ENCODE results near the gene RAB31. TPM values are rescaled to one million over a fixed set of nuclear protein-coding genes. Genes with fewer than 3 reads are reported as not detected.
A peak's percentile ranks its signal among the peaks of the same experiment; 100 is the strongest.

Gene RAB31
- total and polyA plus RNA-seq, 2 of the 13 experiments (the other 11 are each of a cell fraction or from before 2014, with no cell fraction given), result 1.1 to 1.7 TPM

DNA sequence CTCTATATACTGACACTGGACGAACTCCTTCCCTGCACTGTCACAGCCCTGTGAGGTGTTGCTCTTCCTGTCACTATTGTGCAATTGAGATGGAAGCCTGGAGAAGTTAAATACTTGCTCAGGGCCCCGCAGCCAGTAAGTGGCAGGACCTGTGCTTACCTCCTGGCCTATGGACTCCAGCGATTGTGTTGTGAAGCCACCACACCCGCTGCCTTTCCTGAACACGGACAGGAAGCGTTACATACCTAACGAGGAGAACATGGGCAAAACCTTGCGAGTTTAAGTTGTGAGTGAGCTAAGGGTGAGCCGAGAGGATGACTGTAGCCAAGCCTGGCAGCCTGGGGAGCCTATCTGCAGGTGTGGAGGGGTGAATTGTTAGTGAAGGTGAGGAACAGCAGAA lies 26.1 kb downstream of the RAB31 start:
- BruUV-seq (replicated peaks), result no TSS peak
- Histone ChIP-seq H3K9me3 (ENCODE audit: low read length) (no peaks in the 10 kb centered on the region), H3K36me3 (replicated peaks in 1 of 2; ENCODE audit: control insufficient read depth in 1 of 2, insufficient read depth in 2 of 2, low read length in 2 of 2) (no peaks in the 10 kb centered on the region), H3K79me2 (ENCODE audit: insufficient read depth, low read length) (no peaks in the 10 kb centered on the region), H2AFZ (ENCODE audit: low read length) (peak overlapping the region; percentile 83), H3K9ac (ENCODE audit: insufficient read depth, low read depth, low read length) (peak overlapping the region; percentile 19; the same call in 1 of the 2 replicates), H3K27me3 (ENCODE audit: control insufficient read depth in 1 of 2, insufficient read depth in 2 of 2, low read length in 2 of 2) (no peaks in the 10 kb centered on the region; a peak in 1 of 5 replicates), H4K20me1 (ENCODE audit: insufficient read depth, low read length) (no peaks in the 10 kb centered on the region), H3K4me1 (ENCODE audit: insufficient read depth, low read length) (peaks cover 24% of the 10 kb centered on the region), H3K27ac (ENCODE audit: extremely low read length, insufficient read depth, low read length) (peak overlapping the region; percentile 58), H3K4me2 (ENCODE audit: low read depth, low read length) (peak overlapping the region; percentile 96), H3K4me3 (replicated peaks in 1 of 3; ENCODE audit: insufficient read depth in 1 of 3, low read depth in 2 of 3, low read length in 3 of 3) (peak overlapping the region; percentile 45 to 64 (median 53); a peak in 5 of 6 replicates)
- peak; percentile 89 for ATAC-seq
- intact Hi-C loops (cut with micrococcal nuclease; ENCODE audit: unreplicated experiment) (loop anchor here (1.0 kb wide), 1 partner anchor 120 kb away; the partner anchor contains the start of gene PPP4R1), in situ Hi-C loops (cut with HindIII; ENCODE audit: extremely low pct_ligation_motif_present, low pct_unique_long_range_greater_than_20kb) (no loop called here)
- POLR2A ChIA-PET, result no interaction called here
- peak; percentile 74 for FAIRE-seq
- DNase-seq (ENCODE audit: low spot score), result peak; percentile 70
- WGBS (ENCODE audit: low lambda C conversion rate), result 3% methylated on average over 7 of the region's 9 CpGs
- CTCF ChIA-PET (ENCODE audit: low intra/inter-chr PET ratio, low total read pairs), result no interaction called here
- TF ChIP-seq ZNF572 (CRISPR knock-in tag; IDR thresholded peaks at IDR 0.05), result 0 out of 2 replicates have a peak, but pooled peaks have one; percentile 56
- peak; percentile 63; the same call in 1 of the 2 replicates for TF ChIP-seq ZNF792 (CRISPR knock-in tag; IDR thresholded peaks at IDR 0.05)
- TF ChIP-seq PITX1 (CRISPR knock-in tag; IDR thresholded peaks at IDR 0.05), result peak; percentile 48; the same call in 1 of the 2 replicates
- TF ChIP-seq SOX13 (IDR thresholded peaks at IDR 0.05), result no peak
- peak in 1 of 2 experiments; percentile 60; a peak in 1 of 4 replicates for TF ChIP-seq SOX13 (CRISPR knock-in tag; conservative IDR thresholded peaks at IDR 0.05 in 1 of 2, IDR thresholded peaks at IDR 0.05 in 1 of 2)
- peak; percentile 42; the same call in 1 of the 2 replicates for TF ChIP-seq HDAC1 (CRISPR knock-in tag; IDR thresholded peaks at IDR 0.05)
- TF ChIP-seq ZNF644 (CRISPR knock-in tag; IDR thresholded peaks at IDR 0.05; ENCODE audit: low read depth), result peak; percentile 23; the same call in 1 of the 2 replicates
- TF ChIP-seq, protein P1, sequence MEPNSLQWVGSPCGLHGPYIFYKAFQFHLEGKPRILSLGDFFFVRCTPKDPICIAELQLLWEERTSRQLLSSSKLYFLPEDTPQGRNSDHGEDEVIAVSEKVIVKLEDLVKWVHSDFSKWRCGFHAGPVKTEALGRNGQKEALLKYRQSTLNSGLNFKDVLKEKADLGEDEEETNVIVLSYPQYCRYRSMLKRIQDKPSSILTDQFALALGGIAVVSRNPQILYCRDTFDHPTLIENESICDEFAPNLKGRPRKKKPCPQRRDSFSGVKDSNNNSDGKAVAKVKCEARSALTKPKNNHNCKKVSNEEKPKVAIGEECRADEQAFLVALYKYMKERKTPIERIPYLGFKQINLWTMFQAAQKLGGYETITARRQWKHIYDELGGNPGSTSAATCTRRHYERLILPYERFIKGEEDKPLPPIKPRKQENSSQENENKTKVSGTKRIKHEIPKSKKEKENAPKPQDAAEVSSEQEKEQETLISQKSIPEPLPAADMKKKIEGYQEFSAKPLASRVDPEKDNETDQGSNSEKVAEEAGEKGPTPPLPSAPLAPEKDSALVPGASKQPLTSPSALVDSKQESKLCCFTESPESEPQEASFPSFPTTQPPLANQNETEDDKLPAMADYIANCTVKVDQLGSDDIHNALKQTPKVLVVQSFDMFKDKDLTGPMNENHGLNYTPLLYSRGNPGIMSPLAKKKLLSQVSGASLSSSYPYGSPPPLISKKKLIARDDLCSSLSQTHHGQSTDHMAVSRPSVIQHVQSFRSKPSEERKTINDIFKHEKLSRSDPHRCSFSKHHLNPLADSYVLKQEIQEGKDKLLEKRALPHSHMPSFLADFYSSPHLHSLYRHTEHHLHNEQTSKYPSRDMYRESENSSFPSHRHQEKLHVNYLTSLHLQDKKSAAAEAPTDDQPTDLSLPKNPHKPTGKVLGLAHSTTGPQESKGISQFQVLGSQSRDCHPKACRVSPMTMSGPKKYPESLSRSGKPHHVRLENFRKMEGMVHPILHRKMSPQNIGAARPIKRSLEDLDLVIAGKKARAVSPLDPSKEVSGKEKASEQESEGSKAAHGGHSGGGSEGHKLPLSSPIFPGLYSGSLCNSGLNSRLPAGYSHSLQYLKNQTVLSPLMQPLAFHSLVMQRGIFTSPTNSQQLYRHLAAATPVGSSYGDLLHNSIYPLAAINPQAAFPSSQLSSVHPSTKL (CRISPR knock-in tag; IDR thresholded peaks at IDR 0.05), result peak; percentile 54; the same call in 1 of the 2 replicates
- TF ChIP-seq, protein P2, sequence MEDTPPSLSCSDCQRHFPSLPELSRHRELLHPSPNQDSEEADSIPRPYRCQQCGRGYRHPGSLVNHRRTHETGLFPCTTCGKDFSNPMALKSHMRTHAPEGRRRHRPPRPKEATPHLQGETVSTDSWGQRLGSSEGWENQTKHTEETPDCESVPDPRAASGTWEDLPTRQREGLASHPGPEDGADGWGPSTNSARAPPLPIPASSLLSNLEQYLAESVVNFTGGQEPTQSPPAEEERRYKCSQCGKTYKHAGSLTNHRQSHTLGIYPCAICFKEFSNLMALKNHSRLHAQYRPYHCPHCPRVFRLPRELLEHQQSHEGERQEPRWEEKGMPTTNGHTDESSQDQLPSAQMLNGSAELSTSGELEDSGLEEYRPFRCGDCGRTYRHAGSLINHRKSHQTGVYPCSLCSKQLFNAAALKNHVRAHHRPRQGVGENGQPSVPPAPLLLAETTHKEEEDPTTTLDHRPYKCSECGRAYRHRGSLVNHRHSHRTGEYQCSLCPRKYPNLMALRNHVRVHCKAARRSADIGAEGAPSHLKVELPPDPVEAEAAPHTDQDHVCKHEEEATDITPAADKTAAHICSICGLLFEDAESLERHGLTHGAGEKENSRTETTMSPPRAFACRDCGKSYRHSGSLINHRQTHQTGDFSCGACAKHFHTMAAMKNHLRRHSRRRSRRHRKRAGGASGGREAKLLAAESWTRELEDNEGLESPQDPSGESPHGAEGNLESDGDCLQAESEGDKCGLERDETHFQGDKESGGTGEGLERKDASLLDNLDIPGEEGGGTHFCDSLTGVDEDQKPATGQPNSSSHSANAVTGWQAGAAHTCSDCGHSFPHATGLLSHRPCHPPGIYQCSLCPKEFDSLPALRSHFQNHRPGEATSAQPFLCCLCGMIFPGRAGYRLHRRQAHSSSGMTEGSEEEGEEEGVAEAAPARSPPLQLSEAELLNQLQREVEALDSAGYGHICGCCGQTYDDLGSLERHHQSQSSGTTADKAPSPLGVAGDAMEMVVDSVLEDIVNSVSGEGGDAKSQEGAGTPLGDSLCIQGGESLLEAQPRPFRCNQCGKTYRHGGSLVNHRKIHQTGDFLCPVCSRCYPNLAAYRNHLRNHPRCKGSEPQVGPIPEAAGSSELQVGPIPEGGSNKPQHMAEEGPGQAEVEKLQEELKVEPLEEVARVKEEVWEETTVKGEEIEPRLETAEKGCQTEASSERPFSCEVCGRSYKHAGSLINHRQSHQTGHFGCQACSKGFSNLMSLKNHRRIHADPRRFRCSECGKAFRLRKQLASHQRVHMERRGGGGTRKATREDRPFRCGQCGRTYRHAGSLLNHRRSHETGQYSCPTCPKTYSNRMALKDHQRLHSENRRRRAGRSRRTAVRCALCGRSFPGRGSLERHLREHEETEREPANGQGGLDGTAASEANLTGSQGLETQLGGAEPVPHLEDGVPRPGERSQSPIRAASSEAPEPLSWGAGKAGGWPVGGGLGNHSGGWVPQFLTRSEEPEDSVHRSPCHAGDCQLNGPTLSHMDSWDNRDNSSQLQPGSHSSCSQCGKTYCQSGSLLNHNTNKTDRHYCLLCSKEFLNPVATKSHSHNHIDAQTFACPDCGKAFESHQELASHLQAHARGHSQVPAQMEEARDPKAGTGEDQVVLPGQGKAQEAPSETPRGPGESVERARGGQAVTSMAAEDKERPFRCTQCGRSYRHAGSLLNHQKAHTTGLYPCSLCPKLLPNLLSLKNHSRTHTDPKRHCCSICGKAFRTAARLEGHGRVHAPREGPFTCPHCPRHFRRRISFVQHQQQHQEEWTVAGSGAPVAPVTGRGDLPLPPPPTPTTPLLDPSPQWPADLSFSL (CRISPR knock-in tag; IDR thresholded peaks at IDR 0.05), result peak; percentile 49; the same call in 1 of the 2 replicates
- TF ChIP-seq ZNF557 (CRISPR knock-in tag; IDR thresholded peaks at IDR 0.05), result no peak
- TF ChIP-seq GLI4 (CRISPR knock-in tag; IDR thresholded peaks at IDR 0.05; ENCODE audit: borderline replicate concordance), result no peak
